Esophagus muscularis mucosa (tissue), 3 donors: ENCODE measurements around the gene PTH2R.

ENCODE experiments used
- EP300 ChIP-seq: sonication (generic); formaldehyde crosslinking; IDR thresholded peaks from one replicate; pipeline ENCODE4 v1.6.1; 2017; ENCODE audit warnings: antibody characterized with exemption
- TF ChIP-seq, protein P1 (sequence below), 3 experiments: fragments of 200-600 bp in 2 of 3; fragments of 450-650 bp in 1 of 3; sonication (generic) in 2 of 3; IDR thresholded peaks; one replicate each; pipeline ENCODE4 v1.5.1; 2017 to 2019; ENCODE audit warnings: antibody characterized with exemption in 3 of 3, mild to moderate bottlenecking in 2 of 3, moderate library complexity in 1 of 3

DNA sequence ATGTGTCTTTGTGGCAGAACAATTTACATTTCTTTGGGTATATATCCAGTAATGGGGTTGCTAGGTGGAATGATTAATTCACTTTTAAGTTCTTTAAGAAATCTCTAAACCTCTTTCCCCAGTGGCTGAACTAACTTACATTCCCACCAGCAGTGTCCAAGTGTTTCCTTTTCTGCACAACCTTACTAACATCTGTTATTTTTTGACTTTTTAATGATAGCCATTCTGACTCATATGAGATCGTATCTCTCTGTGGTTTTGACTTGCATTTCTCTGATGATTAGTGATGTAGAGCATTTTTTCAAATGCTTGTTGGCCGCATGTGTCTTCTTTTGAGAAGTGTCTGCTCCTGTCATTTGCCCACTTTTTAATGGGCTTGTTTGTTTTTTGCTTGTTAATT is 43.1 kb upstream of the PTH2R start:
- TF ChIP-seq, protein P1, sequence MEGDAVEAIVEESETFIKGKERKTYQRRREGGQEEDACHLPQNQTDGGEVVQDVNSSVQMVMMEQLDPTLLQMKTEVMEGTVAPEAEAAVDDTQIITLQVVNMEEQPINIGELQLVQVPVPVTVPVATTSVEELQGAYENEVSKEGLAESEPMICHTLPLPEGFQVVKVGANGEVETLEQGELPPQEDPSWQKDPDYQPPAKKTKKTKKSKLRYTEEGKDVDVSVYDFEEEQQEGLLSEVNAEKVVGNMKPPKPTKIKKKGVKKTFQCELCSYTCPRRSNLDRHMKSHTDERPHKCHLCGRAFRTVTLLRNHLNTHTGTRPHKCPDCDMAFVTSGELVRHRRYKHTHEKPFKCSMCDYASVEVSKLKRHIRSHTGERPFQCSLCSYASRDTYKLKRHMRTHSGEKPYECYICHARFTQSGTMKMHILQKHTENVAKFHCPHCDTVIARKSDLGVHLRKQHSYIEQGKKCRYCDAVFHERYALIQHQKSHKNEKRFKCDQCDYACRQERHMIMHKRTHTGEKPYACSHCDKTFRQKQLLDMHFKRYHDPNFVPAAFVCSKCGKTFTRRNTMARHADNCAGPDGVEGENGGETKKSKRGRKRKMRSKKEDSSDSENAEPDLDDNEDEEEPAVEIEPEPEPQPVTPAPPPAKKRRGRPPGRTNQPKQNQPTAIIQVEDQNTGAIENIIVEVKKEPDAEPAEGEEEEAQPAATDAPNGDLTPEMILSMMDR (IDR thresholded peaks at IDR 0.05), result no peak
- TF ChIP-seq EP300, result no peak
